ENCODE measurements around the gene MASP2.
"Not testable (repeated sequence)": the region's sequence is repeated elsewhere in the genome, so short reads cannot be mapped to it uniquely, and the experiment has no call there.

MASP2 gene

GRCh38 chr1:11044086-11044848, 2.8 kb downstream of the MASP2 start:
- H3K27me3 ChIP-seq (replicated peaks; ENCODE audit: control insufficient read depth, insufficient read depth, low read length) = peaks cover 16% of the 10 kb centered on the region
- no peaks in the 10 kb centered on the region for H3K4me1 ChIP-seq (ENCODE audit: control insufficient read depth, insufficient read depth, low read length)
- no peak overlapping the region for H3K4me3 ChIP-seq (ENCODE audit: low read length)
- H3K9me3 ChIP-seq (ENCODE audit: control insufficient read depth, low read length) = no peaks in the 10 kb centered on the region
- no peak for DNase-seq (ENCODE audit: low read depth)
- no peaks in the 10 kb centered on the region for H3K36me3 ChIP-seq (ENCODE audit: control insufficient read depth, insufficient read depth, low read length, severe bottlenecking)
- H3K9ac ChIP-seq (ENCODE audit: low read length) = no peak overlapping the region

GRCh38 chr1:11042995-11043874, 3.8 kb downstream of the MASP2 start:
- H3K9me3 ChIP-seq (ENCODE audit: control insufficient read depth, low read length) = no peaks in the 10 kb centered on the region
- no peaks in the 10 kb centered on the region for H3K36me3 ChIP-seq (ENCODE audit: control insufficient read depth, insufficient read depth, low read length, severe bottlenecking)
- DNase-seq (ENCODE audit: low read depth) = no peak

DNA sequence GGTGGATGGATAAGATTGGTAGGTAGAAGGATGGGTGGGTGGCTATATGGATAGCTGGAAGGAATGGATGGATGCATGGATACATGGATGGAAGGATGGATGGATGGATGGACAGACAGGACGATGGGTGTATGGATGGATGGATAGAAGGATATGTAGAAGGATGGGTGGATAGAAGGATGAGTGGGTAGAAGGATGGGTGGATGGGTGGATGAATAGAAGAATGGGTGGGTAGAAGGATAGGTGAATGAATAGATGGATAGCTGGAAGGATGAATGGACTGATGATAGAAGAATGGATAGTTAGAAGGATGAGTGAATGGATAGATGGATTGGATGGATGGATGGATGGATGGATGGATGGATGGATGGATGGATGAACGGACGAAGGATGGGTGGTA, 5.0 kb downstream of the MASP2 start:
- H3K9me3 ChIP-seq (ENCODE audit: control insufficient read depth, low read length) = no peaks in the 10 kb centered on the region
- no peaks in the 10 kb centered on the region for H3K4me1 ChIP-seq (ENCODE audit: control insufficient read depth, insufficient read depth, low read length)
- no peak for DNase-seq (ENCODE audit: low read depth)
- H3K4me3 ChIP-seq (ENCODE audit: low read length) = no peak overlapping the region
- H3K9ac ChIP-seq (ENCODE audit: low read length) = no peak overlapping the region
- peaks cover 25% of the 10 kb centered on the region for H3K27me3 ChIP-seq (replicated peaks; ENCODE audit: control insufficient read depth, insufficient read depth, low read length)
- H3K36me3 ChIP-seq (ENCODE audit: control insufficient read depth, insufficient read depth, low read length, severe bottlenecking) = no peaks in the 10 kb centered on the region

More at GRCh38 chr1:11042995-11043874, 3.8 kb downstream of the MASP2 start:
- Histone ChIP-seq H3K9ac (ENCODE audit: low read length) (no peak overlapping the region), H3K27me3 (replicated peaks; ENCODE audit: control insufficient read depth, insufficient read depth, low read length) (peaks cover 25% of the 10 kb centered on the region), H3K4me3 (ENCODE audit: low read length) (no peak overlapping the region), H3K4me1 (ENCODE audit: control insufficient read depth, insufficient read depth, low read length) (no peaks in the 10 kb centered on the region)

DNA sequence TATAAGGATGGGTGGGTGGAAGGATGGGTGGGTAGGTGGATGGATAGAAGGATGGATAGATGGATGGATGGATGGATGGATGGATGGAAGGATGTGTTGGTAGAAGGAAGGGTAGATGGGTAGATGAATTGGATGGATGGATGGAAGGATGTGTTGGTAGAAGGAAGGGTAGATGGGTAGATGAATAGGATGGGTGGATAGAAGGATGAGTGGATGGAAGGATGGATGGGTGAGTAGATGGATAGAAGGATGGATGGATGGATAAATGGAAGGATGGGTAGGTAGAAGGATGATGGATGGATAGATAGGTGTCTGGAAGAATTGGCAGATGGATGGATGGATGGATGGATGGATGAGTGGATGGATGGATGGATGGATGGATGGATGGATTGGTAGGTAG, 6.0 kb downstream of the MASP2 start:
- H3K9me3 ChIP-seq (ENCODE audit: control insufficient read depth, low read length) = no peaks in the 10 kb centered on the region
- no peak overlapping the region for H3K9ac ChIP-seq (ENCODE audit: low read length)
- H3K36me3 ChIP-seq (ENCODE audit: control insufficient read depth, insufficient read depth, low read length, severe bottlenecking) = no peaks in the 10 kb centered on the region

GRCh38 chr1:11040105-11040429, 7.0 kb downstream of the MASP2 start:
- not testable (repeated sequence) for H3K4me1 ChIP-seq (ENCODE audit: control insufficient read depth, insufficient read depth, low read length); DNase-seq (ENCODE audit: low read depth); H3K9ac ChIP-seq (ENCODE audit: low read length); H3K9me3 ChIP-seq (ENCODE audit: control insufficient read depth, low read length); H3K36me3 ChIP-seq (ENCODE audit: control insufficient read depth, insufficient read depth, low read length, severe bottlenecking); H3K4me3 ChIP-seq (ENCODE audit: low read length)
- peaks cover 25% of the 10 kb centered on the region for H3K27me3 ChIP-seq (replicated peaks; ENCODE audit: control insufficient read depth, insufficient read depth, low read length)

More for the DNA sequence above, 6.0 kb downstream of the MASP2 start:
- H3K4me1 ChIP-seq (ENCODE audit: control insufficient read depth, insufficient read depth, low read length) = no peaks in the 10 kb centered on the region
- no peak overlapping the region for H3K4me3 ChIP-seq (ENCODE audit: low read length)
- H3K27me3 ChIP-seq (replicated peaks; ENCODE audit: control insufficient read depth, insufficient read depth, low read length) = peaks cover 25% of the 10 kb centered on the region
- DNase-seq (ENCODE audit: low read depth) = no peak

DNA sequence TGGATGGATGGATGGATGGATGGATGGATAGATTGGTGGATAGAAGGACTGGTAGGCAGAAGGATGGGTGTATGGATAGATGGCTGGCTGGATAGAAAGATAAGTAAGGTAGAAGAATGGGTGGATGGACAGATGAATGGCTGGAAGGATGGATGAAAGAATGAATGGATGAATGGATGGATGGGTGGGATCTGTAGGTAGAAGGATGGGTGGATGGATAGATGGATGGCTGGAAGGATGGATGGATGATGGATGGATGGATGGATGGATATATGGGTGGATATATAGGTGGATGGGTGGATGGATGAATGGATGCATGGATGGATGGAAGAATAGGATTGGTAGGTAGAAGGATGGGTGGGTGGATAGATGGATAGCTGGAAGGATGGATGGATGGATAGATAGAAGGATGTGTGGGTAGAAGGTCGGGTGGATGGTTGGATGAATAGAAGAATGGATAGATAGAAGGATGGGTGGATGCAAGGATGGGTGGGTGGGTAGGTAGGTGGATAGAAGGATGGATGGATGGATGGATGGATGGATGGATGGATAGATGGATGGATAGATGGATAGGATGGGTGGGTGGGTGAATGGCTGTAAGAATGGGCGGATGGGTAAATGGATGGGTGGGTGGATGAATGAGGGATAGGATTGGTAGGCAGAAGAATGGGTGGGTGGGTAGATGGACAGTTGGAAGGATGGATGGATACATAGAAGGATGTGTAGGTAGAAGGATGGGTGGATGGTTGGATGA, 7.5 kb downstream of the MASP2 start:
- H3K9ac ChIP-seq (ENCODE audit: low read length) = no peak overlapping the region
- no peaks in the 10 kb centered on the region for H3K4me1 ChIP-seq (ENCODE audit: control insufficient read depth, insufficient read depth, low read length)
- no peak overlapping the region for H3K4me3 ChIP-seq (ENCODE audit: low read length)
- DNase-seq (ENCODE audit: low read depth) = no peak
- H3K36me3 ChIP-seq (ENCODE audit: control insufficient read depth, insufficient read depth, low read length, severe bottlenecking) = no peaks in the 10 kb centered on the region
- H3K27me3 ChIP-seq (replicated peaks; ENCODE audit: control insufficient read depth, insufficient read depth, low read length) = peaks cover 22% of the 10 kb centered on the region
- H3K9me3 ChIP-seq (ENCODE audit: control insufficient read depth, low read length) = no peaks in the 10 kb centered on the region

GRCh38 chr1:11037740-11038182, 9.3 kb downstream of the MASP2 start:
- H3K9ac ChIP-seq (ENCODE audit: low read length) = no peak overlapping the region
- H3K4me1 ChIP-seq (ENCODE audit: control insufficient read depth, insufficient read depth, low read length) = no peaks in the 10 kb centered on the region
- no peaks in the 10 kb centered on the region for H3K9me3 ChIP-seq (ENCODE audit: control insufficient read depth, low read length)
- no peaks in the 10 kb centered on the region for H3K36me3 ChIP-seq (ENCODE audit: control insufficient read depth, insufficient read depth, low read length, severe bottlenecking)
- peak; percentile 95 for DNase-seq (ENCODE audit: low read depth)
- H3K27me3 ChIP-seq (replicated peaks; ENCODE audit: control insufficient read depth, insufficient read depth, low read length) = peaks cover 22% of the 10 kb centered on the region
- no peak overlapping the region for H3K4me3 ChIP-seq (ENCODE audit: low read length)

GRCh38 chr1:11037019-11037739, 9.9 kb downstream of the MASP2 start:
- H3K4me3 ChIP-seq (ENCODE audit: low read length); H3K36me3 ChIP-seq (ENCODE audit: control insufficient read depth, insufficient read depth, low read length, severe bottlenecking); H3K9ac ChIP-seq (ENCODE audit: low read length); H3K4me1 ChIP-seq (ENCODE audit: control insufficient read depth, insufficient read depth, low read length); DNase-seq (ENCODE audit: low read depth); H3K9me3 ChIP-seq (ENCODE audit: control insufficient read depth, low read length): not testable (repeated sequence)
- peaks cover 20% of the 10 kb centered on the region for H3K27me3 ChIP-seq (replicated peaks; ENCODE audit: control insufficient read depth, insufficient read depth, low read length)

- DNase-seq (ENCODE audit: low read depth) = no peak
- Histone ChIP-seq H3K36me3 (ENCODE audit: control insufficient read depth, insufficient read depth, low read length, severe bottlenecking) (peaks cover 24% of the 10 kb centered on the region), H3K9me3 (ENCODE audit: control insufficient read depth, low read length) (no peaks in the 10 kb centered on the region), H3K9ac (ENCODE audit: low read length) (no peak overlapping the region), H3K4me1 (ENCODE audit: control insufficient read depth, insufficient read depth, low read length) (peaks cover 1% of the 10 kb centered on the region), H3K27me3 (replicated peaks; ENCODE audit: control insufficient read depth, insufficient read depth, low read length) (no peaks in the 10 kb centered on the region), H3K4me3 (ENCODE audit: low read length) (no peak overlapping the region)
Measured at GRCh38 chr1:11031624-11032262, 15.3 kb downstream of the MASP2 start.

GRCh38 chr1:11030865-11031264, 16.2 kb downstream of the MASP2 start:
- Histone ChIP-seq H3K36me3 (ENCODE audit: control insufficient read depth, insufficient read depth, low read length, severe bottlenecking) (peaks cover 32% of the 10 kb centered on the region), H3K9me3 (ENCODE audit: control insufficient read depth, low read length) (no peaks in the 10 kb centered on the region), H3K27me3 (replicated peaks; ENCODE audit: control insufficient read depth, insufficient read depth, low read length) (no peaks in the 10 kb centered on the region), H3K4me3 (ENCODE audit: low read length) (no peak overlapping the region), H3K9ac (ENCODE audit: low read length) (no peak overlapping the region), H3K4me1 (ENCODE audit: control insufficient read depth, insufficient read depth, low read length) (peaks cover 10% of the 10 kb centered on the region)
- no peak for DNase-seq (ENCODE audit: low read depth)
